GM19372 (cell line): ENCODE data around the gene SLCO3A1.

Experiments
- ATAC-seq: cut with Tn5 transposase; IDR thresholded peaks from one replicate; pipeline ENCODE4 v1.9.1; 2021; ENCODE audit warnings: mild to moderate bottlenecking, low read depth, moderate library complexity; ENCODE audit not compliant: unreplicated experiment

SLCO3A1 gene

DNA sequence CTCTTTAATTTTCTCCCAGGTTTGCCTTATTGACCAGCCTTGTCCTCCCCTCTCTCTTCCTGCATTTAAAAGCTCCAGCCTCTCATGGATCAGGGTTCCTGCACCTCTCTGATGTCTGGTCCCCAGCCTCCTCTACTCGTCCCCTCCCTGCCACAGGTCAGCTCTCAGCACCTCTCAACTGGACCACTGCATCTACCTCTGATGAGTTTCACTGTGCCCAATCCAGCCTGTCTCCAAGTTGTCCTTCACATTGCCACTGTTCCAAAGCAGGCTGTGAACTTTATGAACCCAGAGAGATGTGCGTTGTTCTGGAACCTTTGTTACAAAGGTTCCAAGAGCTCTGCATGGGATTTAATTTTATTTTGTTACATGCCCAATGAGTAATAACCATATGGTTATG, 76.6 kb downstream of the SLCO3A1 start:
- no peak for ATAC-seq

DNA sequence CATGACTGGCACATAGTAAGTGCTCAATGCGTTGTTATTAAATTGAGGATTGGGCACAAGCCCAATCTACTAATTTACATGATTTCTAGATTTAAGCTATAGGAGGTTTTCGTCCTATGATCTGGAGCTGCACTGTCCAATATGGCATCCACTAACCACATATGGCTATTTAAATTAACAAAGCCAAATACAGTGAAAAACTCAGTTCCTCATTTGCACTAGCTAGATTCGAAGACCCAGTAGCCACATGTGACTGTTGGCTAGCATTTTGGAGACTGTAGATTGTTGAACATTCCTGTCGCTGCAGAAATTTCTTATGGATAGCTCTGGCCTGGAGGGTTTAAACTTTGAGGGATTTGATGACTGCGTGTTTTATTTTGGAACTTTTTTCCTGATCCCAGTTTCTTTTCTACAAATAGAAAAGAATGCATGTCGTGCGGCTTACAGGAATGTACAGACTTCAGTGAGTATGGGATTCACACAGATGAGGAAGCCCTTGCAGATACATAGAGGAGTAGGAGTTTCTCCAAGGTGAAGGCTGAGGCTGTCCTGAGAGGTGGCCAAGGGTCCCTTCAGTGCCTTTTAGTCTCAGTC, 82.8 kb downstream of the SLCO3A1 start:
- ATAC-seq = no peak

DNA sequence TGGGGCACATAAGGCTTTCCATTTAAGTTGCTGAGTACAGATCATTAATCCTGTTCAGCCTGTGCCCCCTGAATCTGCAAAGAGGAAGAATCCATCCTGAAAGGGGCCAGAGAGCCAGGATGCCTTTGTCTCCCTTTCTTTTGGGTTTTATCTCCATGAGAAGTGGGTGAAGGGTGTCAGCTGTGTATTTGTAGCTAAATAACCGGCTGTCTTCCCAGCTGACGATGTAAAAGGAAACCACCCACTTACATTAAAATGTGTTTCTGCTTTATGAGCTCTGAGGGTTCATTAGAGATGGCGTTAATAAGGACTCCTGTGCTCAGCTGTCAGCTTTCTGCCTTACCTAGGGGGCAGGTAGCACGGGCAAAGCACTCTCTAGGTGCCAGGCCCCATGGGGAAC, 83.4 kb downstream of the SLCO3A1 start:
- no peak for ATAC-seq

DNA sequence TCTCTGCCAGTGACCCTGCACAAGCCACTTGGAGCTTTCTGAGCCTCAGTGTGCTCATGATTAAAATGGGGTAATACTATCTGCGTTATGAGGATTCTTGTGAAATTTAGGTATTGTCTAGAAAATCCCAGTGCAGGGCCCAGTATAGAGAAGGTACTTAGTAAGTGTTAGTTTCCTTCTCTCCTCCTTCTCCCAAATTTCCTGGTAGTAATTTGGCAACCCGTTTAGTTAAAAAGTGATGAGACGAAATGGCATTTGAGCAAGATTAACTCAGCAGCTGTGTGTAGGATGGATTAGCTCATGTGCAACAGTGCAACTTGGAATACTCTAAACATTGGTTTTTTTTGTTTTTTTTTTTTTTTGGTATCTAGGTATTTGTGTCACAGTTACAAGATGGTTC, 84.6 kb downstream of the SLCO3A1 start:
- no peak for ATAC-seq

DNA sequence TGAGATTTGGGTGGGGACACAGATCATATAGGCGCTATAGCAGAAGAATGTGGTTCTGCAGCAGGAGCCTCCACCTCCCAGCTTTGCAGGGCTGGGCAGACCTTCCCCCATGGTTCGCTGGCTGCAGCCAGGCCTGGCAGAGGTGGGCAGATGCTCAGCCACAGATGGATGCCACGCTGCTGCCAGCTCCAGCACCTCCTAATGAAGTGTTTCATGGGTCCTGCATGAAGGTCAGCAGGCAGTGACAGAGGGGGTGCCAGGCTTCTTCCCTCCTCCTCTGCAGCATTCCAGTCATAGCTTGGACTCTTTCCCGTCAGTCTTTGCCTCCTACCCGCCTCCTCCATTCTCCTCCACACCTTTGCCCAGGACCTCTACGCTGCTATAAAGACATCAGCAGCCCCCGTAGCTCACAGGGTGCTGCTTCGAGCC, 85.9 kb downstream of the SLCO3A1 start:
- ATAC-seq = no peak

DNA sequence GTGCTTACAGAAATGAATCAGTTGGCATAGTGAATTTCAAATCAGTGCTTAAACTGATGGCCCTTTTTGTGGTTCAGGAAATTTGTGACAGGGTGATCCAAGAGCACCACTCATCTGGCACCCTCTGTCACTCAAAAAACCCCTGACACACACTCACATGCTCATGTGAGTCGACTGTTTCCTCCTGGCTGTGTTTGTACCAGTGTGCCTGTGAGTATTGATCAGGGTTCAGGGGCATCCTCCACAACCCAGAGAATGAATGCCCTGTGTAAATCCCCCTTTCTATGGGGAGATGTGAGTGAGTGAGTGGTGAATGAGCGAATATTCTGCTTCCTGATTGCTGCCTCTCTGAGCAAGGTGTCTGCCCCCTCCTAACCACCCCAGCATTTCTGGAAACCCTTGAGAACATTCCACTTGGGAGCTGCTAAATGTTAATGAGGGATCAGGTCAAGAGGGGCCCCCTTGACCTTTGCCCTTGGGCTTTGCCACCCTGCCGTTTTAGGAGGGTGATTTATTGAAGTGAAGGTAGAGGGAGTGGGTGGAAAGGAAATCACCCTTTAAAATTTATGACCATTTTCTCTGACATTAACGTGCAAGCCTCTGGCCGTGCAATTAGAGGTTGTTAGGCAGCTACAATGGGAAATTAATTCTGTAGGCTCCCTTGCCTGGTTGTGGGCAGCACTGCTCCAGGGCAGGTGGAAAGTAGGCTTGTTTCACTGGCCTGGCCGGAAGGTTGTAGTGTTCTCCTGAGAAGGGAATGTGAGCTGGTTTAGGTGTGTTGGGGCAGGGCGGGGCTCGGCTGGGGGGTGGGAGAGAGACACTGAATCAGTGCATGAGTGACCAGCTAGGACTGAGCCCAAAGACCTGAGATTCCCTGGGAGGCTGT, 87.2 kb downstream of the SLCO3A1 start:
- no peak for ATAC-seq

DNA sequence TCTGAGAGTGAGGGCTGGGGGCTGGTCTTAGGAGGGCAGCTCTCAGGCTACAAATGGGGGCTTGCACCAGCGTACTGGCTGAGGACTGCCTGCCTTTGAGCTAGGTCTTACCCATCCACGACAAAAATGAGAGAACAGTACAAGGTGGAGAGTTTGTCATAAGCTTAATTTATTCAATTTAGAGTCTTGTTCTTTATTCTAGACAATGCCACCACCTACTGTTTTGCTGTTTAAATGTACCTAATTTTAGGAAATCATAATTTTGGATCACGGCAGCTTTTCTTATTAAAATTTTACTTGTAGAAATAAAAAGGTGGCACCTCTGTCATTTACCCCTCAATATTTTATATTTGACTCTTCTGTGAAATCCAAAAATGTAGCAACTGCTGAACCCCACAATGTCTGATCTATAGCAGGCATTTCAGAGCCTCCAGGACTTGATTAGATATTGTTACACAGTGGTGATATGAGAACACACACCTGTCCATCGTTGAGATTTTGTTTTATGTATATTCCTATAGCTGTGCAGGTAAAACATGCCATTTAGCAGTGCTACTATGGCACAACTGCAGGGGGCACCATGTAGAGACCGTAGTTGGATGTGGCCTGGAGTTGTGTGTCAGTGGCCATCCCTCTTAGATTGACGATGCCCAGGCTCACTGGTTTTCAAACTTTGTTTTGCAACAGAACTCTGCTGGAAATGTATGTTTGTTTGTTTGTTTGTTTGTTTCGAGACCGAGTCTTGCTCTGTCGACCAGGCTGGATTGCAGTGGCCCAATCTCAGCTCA, 88.6 kb downstream of the SLCO3A1 start:
- ATAC-seq = no peak

DNA sequence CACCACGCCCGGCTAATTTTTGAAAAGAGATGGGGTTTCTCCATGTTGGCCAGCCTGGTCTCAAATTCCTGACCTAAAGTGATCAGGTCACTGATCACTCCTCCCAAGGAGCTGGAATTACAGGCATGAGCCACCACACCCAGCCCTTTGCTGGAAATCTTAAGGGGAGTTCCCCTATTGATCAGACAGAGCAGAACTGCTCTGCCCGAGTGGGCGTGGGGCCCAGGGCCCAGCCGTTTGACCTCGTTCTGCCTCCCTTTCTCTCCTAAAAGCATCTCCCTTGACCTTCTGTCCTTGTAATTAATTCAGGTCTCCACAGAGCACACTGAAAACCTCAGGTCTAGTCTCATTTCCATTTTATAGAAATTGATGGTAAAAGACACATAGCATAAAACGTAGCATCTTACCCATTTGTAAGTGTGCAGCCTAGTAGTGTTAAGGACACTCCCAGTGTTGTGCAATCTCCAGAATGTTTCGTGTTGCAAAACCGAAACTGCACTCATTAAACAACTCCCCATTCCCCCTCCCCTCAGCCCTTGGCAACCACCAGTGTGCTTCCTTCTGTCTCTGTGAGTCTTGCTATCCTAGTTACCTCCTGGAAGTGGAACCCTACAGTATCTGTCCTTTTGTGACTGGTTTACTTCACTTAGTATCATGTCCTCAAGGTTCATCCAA, 89.3 kb downstream of the SLCO3A1 start:
- peak; percentile 70 for ATAC-seq

DNA sequence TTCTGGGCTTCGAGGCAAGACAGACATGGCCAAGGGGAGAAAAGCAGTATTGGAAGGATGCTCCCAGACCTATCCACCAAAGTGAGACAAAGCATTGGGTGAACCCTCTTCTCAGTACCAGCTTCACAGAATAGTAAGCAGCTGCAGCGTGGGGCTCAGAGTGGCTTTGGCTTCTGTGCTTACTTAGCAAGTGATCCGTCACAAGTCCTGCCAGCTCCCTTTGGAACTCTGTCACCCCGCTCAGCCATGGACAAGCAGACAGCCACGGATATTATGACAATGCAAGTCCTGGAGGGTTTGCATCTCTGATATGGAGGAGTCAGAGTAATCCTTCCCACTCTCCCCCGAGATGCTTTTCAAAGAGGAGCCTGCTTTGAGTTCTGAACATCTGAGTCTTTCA, 90.8 kb downstream of the SLCO3A1 start:
- ATAC-seq = no peak

DNA sequence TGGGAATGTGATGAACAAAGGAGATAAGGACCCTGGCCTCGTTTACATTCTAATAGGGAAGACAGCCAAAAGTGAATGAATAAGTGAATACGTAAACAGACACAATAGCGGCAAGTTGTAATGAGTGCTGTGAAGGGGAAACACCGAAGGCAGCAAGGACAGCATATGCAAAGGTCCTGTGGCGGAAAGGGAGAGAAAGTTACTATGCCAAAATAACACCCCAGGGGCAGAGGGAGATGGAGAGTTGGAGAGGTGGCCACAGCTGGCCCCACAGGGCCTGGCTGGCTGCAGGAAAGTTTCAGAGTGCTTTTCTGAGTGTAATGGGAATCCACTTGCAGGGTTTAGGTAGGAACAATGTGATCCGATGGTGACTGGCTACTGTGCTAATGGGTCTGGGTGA, 91.9 kb downstream of the SLCO3A1 start:
- ATAC-seq = no peak

DNA sequence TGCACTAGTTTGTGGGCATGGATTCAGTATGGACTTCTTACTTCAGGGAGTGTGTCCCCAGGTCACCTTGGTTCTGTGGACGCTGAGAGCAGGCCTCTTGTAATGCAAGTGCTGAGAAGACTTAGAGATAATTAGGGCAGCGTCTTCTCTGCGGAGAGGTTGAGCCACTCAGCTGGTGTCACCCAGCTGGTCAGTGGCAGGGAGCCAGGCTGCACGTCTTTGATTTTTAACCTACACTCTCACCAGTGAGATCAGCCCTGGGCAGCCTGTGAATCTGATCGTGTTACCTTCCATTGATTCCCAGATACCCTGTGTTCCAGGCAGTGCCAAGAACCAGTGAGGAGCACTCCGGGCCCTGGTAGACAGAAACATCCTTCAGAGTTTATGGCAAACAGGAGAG, 92.6 kb downstream of the SLCO3A1 start:
- no peak for ATAC-seq

DNA sequence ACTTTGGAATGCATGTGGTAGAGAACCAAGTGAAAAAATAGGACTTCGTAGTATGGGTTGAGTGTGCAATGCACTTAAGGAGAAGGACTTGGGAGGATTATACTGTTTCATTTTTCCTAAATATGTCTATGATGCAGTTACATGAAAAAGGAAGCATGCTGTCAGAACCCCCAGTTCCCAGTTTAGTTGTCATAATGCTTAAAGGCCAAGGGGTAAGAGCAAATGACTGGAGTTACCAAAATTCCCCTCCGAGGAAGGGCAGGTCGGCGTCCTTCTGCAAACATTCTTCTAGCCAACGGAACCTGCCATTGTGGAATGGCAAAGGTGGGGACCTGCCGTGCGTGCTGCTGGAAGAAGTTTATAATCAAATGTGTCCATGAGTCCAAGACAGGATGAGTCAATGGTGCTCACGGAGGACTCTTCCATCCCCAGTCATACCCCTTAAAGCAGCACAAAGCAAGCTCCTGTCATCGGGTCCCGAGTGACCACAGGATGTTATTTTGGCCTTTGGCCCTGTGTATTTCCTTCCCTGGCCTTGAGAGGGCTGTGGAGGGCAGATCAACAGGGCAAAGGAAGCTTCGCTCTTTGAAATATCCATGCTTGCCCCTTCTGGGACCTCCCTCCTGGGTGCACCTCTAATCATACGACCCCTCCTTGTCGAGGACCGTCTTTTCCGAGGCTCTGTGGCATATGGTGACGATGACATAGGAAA, 93.2 kb downstream of the SLCO3A1 start:
- no peak for ATAC-seq

DNA sequence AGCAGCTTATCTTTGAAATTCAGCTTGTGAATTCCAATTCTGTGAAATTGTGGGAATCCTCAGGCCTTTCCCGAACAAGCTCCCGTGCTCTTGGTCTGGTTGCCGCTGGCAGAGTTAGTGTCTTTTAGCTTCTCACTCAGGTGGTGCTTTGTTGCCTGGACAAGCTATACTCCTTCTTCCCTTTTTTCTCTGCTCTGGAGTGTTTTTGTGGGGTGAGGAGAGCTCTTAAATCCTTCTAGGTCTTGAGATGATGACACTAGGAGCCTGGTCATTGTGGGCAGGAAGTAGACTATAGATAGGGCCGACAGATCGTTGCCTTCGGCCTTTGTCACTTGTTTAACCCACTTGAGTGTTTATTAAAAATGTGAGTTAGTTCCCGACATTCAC, 93.8 kb downstream of the SLCO3A1 start:
- no peak for ATAC-seq

DNA sequence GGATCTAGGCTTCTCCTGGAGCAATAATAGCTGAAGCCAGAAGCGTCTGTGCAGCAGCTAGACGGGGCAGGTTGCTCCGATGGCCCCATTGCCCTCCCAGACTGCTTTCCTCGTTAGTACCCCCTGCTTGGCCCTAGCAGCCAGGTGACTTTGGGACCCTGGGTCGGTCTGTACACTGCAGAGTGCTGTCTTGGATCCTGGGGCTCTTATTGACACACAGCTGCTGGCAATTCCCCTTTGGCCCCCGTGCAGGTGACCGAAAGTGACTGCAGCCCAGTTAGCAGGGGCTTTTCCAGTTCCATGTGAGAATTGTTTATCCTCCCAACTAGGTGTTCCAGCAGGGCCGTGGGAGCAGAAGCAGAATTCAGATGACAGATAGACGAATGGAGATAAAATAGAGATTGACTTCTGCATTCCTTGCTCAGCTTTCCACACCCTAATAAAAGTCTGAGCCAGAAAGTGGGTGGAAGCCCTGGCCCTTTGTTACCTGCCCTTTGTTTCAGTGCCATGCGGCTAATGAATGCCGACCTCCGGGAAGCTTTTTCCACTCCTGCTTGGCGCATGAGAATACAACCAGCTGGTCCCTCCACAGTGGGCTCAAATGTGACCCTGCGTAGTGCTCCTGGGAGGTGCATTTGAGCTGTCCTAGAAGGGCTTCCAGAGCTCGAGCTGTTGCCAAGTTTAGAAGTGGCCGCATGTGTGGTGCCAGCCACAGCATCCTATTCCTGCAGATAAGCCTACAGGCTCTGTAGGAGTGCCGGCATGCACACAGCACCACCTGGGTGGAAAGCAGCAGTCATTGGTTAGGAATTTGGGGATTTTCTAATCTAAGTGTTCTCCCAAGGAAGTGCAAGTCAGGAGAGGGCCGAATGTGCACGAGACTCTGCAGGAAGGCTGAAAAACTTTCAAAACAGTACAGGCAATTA, 94.4 kb downstream of the SLCO3A1 start:
- no peak for ATAC-seq

DNA sequence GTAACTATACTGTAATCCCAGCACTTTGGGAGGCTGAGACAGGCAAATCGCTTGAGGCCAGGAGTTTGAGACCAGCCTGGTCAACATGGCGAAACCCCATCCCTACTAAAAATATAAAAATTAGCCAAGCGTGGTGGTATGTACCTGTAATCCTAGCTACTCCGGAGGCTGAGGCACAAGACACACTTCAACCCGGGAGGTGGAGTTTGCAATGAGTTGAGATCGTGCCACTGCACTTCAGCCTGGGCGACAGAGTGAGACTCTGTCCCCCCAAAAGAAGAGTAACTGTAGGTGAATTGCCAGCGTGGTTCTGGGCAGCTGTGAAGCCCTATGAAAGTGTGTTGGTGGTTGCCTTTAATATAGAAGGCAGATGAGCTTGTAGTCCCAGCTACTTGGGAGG, 95.9 kb downstream of the SLCO3A1 start:
- ATAC-seq = no peak

DNA sequence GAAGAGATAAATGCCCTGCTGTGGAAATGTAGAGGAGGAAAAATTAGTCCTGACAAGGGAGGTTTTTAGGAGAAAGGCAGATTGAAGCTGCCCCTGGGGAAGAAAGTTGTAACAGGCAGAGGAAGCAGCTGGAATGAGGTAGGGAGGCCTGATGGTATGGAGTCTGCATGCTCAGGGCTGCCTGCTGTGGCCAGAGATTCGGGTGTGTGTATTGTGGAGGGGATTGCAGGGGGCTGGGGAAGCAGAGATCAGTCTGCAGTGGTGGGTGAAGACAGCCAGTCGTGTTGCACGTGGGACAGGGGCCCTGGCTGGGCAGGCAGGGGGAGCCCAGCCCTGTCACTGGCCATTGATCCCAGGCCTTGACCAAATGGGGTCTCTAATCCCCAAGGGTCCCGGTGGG, 96.5 kb downstream of the SLCO3A1 start:
- ATAC-seq = no peak

DNA sequence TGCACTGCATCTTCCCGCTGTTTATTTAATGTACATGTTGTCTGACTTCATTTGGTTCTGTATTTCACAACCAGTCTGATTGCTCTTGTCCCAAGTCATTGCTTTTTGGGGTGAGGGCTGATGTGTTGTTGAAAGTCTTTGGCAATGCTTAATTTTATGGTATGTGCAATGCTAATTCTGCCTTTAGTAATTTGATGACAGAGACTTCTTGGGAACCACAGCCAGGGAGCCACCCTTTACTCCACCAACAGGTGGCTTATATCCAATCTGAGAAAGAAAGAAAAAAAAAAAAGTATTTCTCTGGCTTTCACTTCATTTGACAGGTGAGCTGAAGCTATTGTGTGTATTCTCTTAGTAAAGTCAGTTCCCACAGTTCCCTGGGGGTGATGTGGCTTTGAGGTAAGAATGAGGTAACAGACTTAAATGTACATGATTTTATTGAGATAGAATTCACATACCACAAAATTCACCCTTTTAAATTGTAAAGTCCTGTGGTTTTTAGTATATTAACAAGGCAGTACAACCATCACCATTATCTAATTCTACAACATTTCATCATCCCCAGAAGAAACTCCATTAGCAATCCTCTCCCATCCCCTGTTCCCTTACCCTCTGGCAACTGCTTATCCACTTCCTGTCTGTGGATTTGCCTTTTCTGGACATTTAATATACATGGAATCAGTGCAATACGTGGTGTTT, 97.3 kb downstream of the SLCO3A1 start:
- no peak for ATAC-seq

DNA sequence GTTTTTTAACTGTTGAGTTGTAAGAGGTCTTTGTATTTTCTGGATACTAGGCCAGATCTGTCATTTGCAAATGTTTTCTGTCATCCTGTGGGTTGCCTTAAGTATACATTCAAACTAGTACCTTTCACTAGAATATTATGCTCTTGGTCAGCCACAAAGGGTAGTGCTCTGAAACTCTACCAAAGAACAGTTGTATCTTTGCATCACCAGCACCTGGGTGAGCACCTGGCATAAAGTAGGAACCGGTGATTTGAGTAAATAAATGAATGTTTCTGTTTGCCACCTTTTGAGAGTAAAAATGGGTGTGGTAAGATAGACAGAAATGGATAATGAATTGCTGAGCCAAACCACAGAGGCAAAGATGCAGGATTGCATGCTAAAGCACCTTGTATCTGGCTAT, 98.7 kb downstream of the SLCO3A1 start:
- ATAC-seq = no peak

DNA sequence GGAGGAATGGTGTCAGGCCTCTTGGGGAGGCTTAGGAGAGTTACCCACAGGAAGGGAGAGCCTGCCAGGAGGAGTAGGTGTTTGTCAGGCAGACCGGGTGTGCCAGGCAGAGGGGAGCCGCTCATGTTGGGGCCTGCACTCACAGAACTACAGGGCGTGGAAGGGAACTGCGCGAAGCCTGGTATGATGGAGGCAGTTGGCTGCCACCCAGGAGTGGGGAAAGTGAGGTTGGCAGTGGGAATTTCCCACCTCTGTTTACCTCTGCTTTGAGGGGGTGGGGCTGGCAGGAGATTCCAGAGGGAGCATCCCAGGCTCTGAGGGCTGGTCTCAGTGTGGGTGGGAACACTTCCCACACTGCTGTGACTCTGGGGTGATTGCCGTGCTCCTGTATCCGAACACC, 99.9 kb downstream of the SLCO3A1 start:
- no peak for ATAC-seq
